Measurements from ENCODE around the gene TRIO.

TRIO gene

GRCh38 chr5:14171046-14171445 lies 27.9 kb downstream of the TRIO start:
- no peak for FAIRE-seq

GRCh38 chr5:14171621-14172020 lies 28.5 kb downstream of the TRIO start:
- FAIRE-seq = no peak

- FAIRE-seq = no peak
Measured at GRCh38 chr5:14172149-14172795, 29.1 kb downstream of the TRIO start.

GRCh38 chr5:14173377-14174229 lies 30.5 kb downstream of the TRIO start:
- no peak for FAIRE-seq

GRCh38 chr5:14174230-14174636 lies 31.1 kb downstream of the TRIO start:
- no peak for FAIRE-seq

GRCh38 chr5:14175381-14175780 lies 32.2 kb downstream of the TRIO start:
- FAIRE-seq = no peak

- FAIRE-seq = no peak
Measured at GRCh38 chr5:14176888-14177287, 33.7 kb downstream of the TRIO start.

- FAIRE-seq = no peak
Measured at GRCh38 chr5:14177634-14178033, 34.5 kb downstream of the TRIO start.

- no peak for FAIRE-seq
Measured at GRCh38 chr5:14178091-14178490, 34.9 kb downstream of the TRIO start.

GRCh38 chr5:14178671-14179211 lies 35.6 kb downstream of the TRIO start:
- no peak for FAIRE-seq

- no peak for FAIRE-seq
Measured at GRCh38 chr5:14179446-14179845, 36.3 kb downstream of the TRIO start.

GRCh38 chr5:14180437-14180836 lies 37.3 kb downstream of the TRIO start:
- FAIRE-seq = no peak

GRCh38 chr5:14181299-14181968 lies 38.3 kb downstream of the TRIO start:
- FAIRE-seq = no peak

- no peak for FAIRE-seq
Measured at GRCh38 chr5:14182761-14183160, 39.6 kb downstream of the TRIO start.

GRCh38 chr5:14183187-14183939 lies 40.2 kb downstream of the TRIO start:
- no peak for FAIRE-seq

- no peak for FAIRE-seq
Measured at GRCh38 chr5:14184082-14184481, 40.9 kb downstream of the TRIO start.

- no peak for FAIRE-seq
Measured at GRCh38 chr5:14184725-14185124, 41.6 kb downstream of the TRIO start.

- FAIRE-seq = no peak
Measured at GRCh38 chr5:14185326-14186058, 42.4 kb downstream of the TRIO start.

GRCh38 chr5:14186059-14186830 lies 43.1 kb downstream of the TRIO start:
- no peak for FAIRE-seq

GRCh38 chr5:14187157-14187556 lies 44.0 kb downstream of the TRIO start:
- FAIRE-seq = no peak

GRCh38 chr5:14187660-14188059 lies 44.5 kb downstream of the TRIO start:
- FAIRE-seq = no peak

Measured in TTC549 (cell line).